SU-DHL-6 (cell line): ENCODE results near the gene NMT1.

ENCODE experiments used
- CTCF ChIP-seq: fragments of 200-600 bp; sonication (generic); IDR thresholded peaks from one replicate; pipeline ENCODE4 v1.5.1; 2017; ENCODE audit warnings: antibody characterized with exemption, mild to moderate bottlenecking, low read length, moderate library complexity; ENCODE audit not compliant: insufficient read depth, poor library complexity, severe bottlenecking
- EZH2phosphoT487 ChIP-seq: fragments of 200-600 bp; sonication (generic), shearing (Covaris generic); conservative IDR thresholded peaks from 2 replicates; pipeline ENCODE4 v1.6.1; 2018; ENCODE audit warnings: mild to moderate bottlenecking, antibody characterized with exemption, low read length, moderate library complexity, mixed read lengths

- TF ChIP-seq CTCF = no peak
- no peak for TF ChIP-seq EZH2phosphoT487
Observed at GRCh38 chr17:45038728-45039634, 22.1 kb upstream of the NMT1 start.
